ENCODE results near the gene EZH2. TPM values are rescaled to one million over a fixed set of nuclear protein-coding genes. Genes with fewer than 3 reads are reported as not detected.

Gene EZH2
- 28.8 and 29.8 TPM in 2 replicates for polyA plus RNA-seq (2013)

GRCh38 chr7:148884049-148884298 lies at the start of gene EZH2:
EZH2 (minus strand) TSS chr7:148884291; CDS start chr7:148847298, 36,993 bp downstream.
- no peaks in the 10 kb centered on the region for H3K9me3 ChIP-seq (ENCODE audit: insufficient read depth, low read depth, low read length)
- H3K9ac ChIP-seq (ENCODE audit: low read length): peak within 1 kb of the TSS; percentile 96
- H3K79me2 ChIP-seq (ENCODE audit: control insufficient read depth, insufficient read depth, low read length, poor library complexity): peaks cover 15% of the 10 kb centered on the region
- peak within 1 kb of the TSS; percentile 93 for H2AFZ ChIP-seq (ENCODE audit: insufficient read depth, low read length, poor library complexity)
- H2BK5ac ChIP-seq (ENCODE audit: low read depth, low read length, poor library complexity): peak within 1 kb of the TSS; percentile 98
- H4K8ac ChIP-seq (ENCODE audit: low read depth, low read length): peak within 1 kb of the TSS; percentile 90
- peak within 1 kb of the TSS; percentile 93 for H2BK120ac ChIP-seq (ENCODE audit: insufficient read depth, low read length, poor library complexity)
- no peak within 1 kb of the TSS for H3K23ac ChIP-seq (ENCODE audit: low read length)
- peaks cover 0 to 2% of the 10 kb centered on the region in 2 experiments for H3K4me1 ChIP-seq (ENCODE audit: control insufficient read depth in 1 of 2, insufficient read depth in 2 of 2, low read length in 2 of 2)
- peaks cover 16% of the 10 kb centered on the region for H3K79me1 ChIP-seq (ENCODE audit: low read length)
- H3K27ac ChIP-seq (ENCODE audit: low read depth, low read length): peak within 1 kb of the TSS; percentile 96
- H3K4ac ChIP-seq (ENCODE audit: low read depth, low read length): peak within 1 kb of the TSS; percentile 98
- H3K27me3 ChIP-seq (ENCODE audit: insufficient read depth, low read length): no peaks in the 10 kb centered on the region
- H4K12ac ChIP-seq (ENCODE audit: low read depth, low read length): peak within 1 kb of the TSS; percentile 91
- H3K4me3 ChIP-seq (ENCODE audit: low read depth, low read length): peak within 1 kb of the TSS; percentile 94
- peak within 1 kb of the TSS; percentile 95 for H3K18ac ChIP-seq (ENCODE audit: low read length)
- no peak within 1 kb of the TSS for H2BK12ac ChIP-seq (ENCODE audit: low read length)
- H2AK5ac ChIP-seq (ENCODE audit: low read length): peak within 1 kb of the TSS; percentile 7
- peak within 1 kb of the TSS; percentile 90 for H3K14ac ChIP-seq (ENCODE audit: low read length)
- peak within 1 kb of the TSS; percentile 99 for H3K4me2 ChIP-seq (ENCODE audit: low read length)
- H3K36me3 ChIP-seq (ENCODE audit: control insufficient read depth in 1 of 2, insufficient read depth in 2 of 2, low read length in 2 of 2): no peaks in the 10 kb centered on the region
- no CpG with 5 or more reads among the region's 50 CpGs for WGBS (ENCODE audit: extremely low coverage, insufficient coverage, insufficient read length)
- peak within 1 kb of the TSS; percentile 96 for H4K91ac ChIP-seq (ENCODE audit: low read depth, low read length)
- no peak for DNase-seq

DNA sequence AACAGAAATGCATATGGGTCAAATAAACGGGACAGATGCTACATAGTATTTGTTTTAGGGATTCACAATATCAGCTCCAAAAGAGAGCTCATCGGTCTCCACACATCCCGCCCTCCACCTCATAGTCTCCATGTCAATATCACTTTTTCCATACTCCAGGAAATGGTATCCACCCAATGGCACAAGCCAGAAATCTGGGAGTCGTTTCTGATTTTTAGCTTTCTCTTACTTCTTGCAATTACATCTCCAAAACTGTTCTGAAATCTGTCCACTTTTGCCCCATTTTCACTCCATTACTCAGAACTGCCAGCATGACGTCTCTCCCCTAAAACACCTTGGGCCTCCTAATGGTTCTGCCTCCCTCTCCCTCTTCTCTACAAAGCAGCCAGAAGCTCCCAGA lies 47.4 kb upstream of the EZH2 start:
- no peak for DNase-seq
- no peak overlapping the region for H3K4ac ChIP-seq (ENCODE audit: low read depth, low read length)
- H3K9ac ChIP-seq (ENCODE audit: low read length): no peak overlapping the region
- H3K27me3 ChIP-seq (ENCODE audit: insufficient read depth, low read length): no peaks in the 10 kb centered on the region
- H3K4me3 ChIP-seq (ENCODE audit: low read depth, low read length): no peak overlapping the region
- H3K79me2 ChIP-seq (ENCODE audit: control insufficient read depth, insufficient read depth, low read length, poor library complexity): no peaks in the 10 kb centered on the region
- no peak overlapping the region for H2AK5ac ChIP-seq (ENCODE audit: low read length)
- H3K4me1 ChIP-seq (ENCODE audit: control insufficient read depth in 1 of 2, insufficient read depth in 2 of 2, low read length in 2 of 2): no peaks in the 10 kb centered on the region
- no CpG with 5 or more reads among the region's 5 CpGs for WGBS (ENCODE audit: extremely low coverage, insufficient coverage, insufficient read length)
- H4K8ac ChIP-seq (ENCODE audit: low read depth, low read length): no peak overlapping the region
- H3K4me2 ChIP-seq (ENCODE audit: low read length): no peak overlapping the region
- H3K14ac ChIP-seq (ENCODE audit: low read length): no peak overlapping the region
- H4K91ac ChIP-seq (ENCODE audit: low read depth, low read length): no peak overlapping the region
- no peak overlapping the region for H2BK12ac ChIP-seq (ENCODE audit: low read length)
- H3K27ac ChIP-seq (ENCODE audit: low read depth, low read length): no peak overlapping the region
- H3K36me3 ChIP-seq (ENCODE audit: control insufficient read depth in 1 of 2, insufficient read depth in 2 of 2, low read length in 2 of 2): no peaks in the 10 kb centered on the region
- no peak overlapping the region for H2AFZ ChIP-seq (ENCODE audit: insufficient read depth, low read length, poor library complexity)
- no peak overlapping the region for H2BK120ac ChIP-seq (ENCODE audit: insufficient read depth, low read length, poor library complexity)
- H2BK5ac ChIP-seq (ENCODE audit: low read depth, low read length, poor library complexity): no peak overlapping the region
- no peaks in the 10 kb centered on the region for H3K9me3 ChIP-seq (ENCODE audit: insufficient read depth, low read depth, low read length)
- H4K12ac ChIP-seq (ENCODE audit: low read depth, low read length): no peak overlapping the region
- no peaks in the 10 kb centered on the region for H3K79me1 ChIP-seq (ENCODE audit: low read length)
- no peak overlapping the region for H3K18ac ChIP-seq (ENCODE audit: low read length)
- no peak overlapping the region for H3K23ac ChIP-seq (ENCODE audit: low read length)

DNA sequence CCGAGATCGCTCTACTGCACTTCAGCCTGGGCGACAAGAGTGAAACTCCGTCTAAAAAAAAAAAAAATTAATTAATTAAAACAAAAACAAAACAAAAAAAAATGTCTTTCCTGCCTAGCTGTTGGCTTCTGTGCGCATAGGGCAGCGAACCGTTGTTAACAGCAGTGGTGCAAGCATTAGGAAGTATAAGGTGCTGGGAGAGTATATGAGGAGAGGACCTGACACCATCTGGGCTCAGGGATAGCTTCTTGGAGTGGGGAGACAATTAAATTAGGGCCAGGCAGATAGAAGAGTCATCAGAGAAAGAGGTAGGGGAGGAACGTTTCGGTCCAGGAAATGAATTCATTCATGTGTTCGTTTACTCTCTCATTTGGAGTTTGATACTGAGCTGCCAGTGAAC lies 46.2 kb upstream of the EZH2 start:
- WGBS (ENCODE audit: extremely low coverage, insufficient coverage, insufficient read length): no CpG with 5 or more reads among the region's 10 CpGs

DNA sequence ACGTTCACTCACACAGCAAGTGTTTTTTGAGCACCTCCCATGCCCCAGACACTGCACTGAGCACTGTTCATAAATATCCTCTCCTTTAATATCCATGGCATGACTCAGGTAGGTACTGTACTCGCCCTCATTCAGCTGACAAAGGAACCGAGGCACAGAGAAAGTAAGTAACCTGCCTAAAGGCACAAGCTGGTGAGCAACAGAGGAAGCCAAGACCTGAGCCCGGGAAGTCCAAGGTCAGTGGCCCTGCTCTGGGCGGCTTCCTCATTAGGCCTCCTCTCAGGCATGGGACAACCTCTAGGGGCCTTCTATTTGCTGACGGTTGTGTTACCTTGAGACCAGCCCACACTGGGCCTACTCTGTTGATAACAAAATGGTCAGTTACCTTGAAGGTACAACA lies 45.1 kb upstream of the EZH2 start:
- Histone ChIP-seq H2AK5ac (ENCODE audit: low read length) (no peak overlapping the region), H3K4me2 (ENCODE audit: low read length) (no peak overlapping the region), H3K23ac (ENCODE audit: low read length) (no peak overlapping the region), H4K12ac (ENCODE audit: low read depth, low read length) (no peak overlapping the region), H4K8ac (ENCODE audit: low read depth, low read length) (no peak overlapping the region), H3K18ac (ENCODE audit: low read length) (no peak overlapping the region), H3K9me3 (ENCODE audit: insufficient read depth, low read depth, low read length) (peaks cover 1% of the 10 kb centered on the region), H3K36me3 (ENCODE audit: control insufficient read depth in 1 of 2, insufficient read depth in 2 of 2, low read length in 2 of 2) (no peaks in the 10 kb centered on the region), H3K4ac (ENCODE audit: low read depth, low read length) (no peak overlapping the region), H3K27ac (ENCODE audit: low read depth, low read length) (no peak overlapping the region), H4K91ac (ENCODE audit: low read depth, low read length) (no peak overlapping the region), H3K79me2 (ENCODE audit: control insufficient read depth, insufficient read depth, low read length, poor library complexity) (no peaks in the 10 kb centered on the region), H2BK5ac (ENCODE audit: low read depth, low read length, poor library complexity) (no peak overlapping the region), H3K9ac (ENCODE audit: low read length) (no peak overlapping the region), H2BK12ac (ENCODE audit: low read length) (no peak overlapping the region), H3K79me1 (ENCODE audit: low read length) (no peaks in the 10 kb centered on the region), H3K4me1 (ENCODE audit: control insufficient read depth in 1 of 2, insufficient read depth in 2 of 2, low read length in 2 of 2) (no peaks in the 10 kb centered on the region), H3K14ac (ENCODE audit: low read length) (no peak overlapping the region), H3K4me3 (ENCODE audit: low read depth, low read length) (no peak overlapping the region), H2BK120ac (ENCODE audit: insufficient read depth, low read length, poor library complexity) (no peak overlapping the region), H3K27me3 (ENCODE audit: insufficient read depth, low read length) (no peaks in the 10 kb centered on the region), H2AFZ (ENCODE audit: insufficient read depth, low read length, poor library complexity) (no peak overlapping the region)
- DNase-seq: no peak
- no CpG with 5 or more reads among the region's 6 CpGs for WGBS (ENCODE audit: extremely low coverage, insufficient coverage, insufficient read length)

More for the DNA sequence above, 46.2 kb upstream of the EZH2 start:
- H3K18ac ChIP-seq (ENCODE audit: low read length): no peak overlapping the region
- no peak overlapping the region for H2AFZ ChIP-seq (ENCODE audit: insufficient read depth, low read length, poor library complexity)
- no peak for DNase-seq
- H3K79me2 ChIP-seq (ENCODE audit: control insufficient read depth, insufficient read depth, low read length, poor library complexity): no peaks in the 10 kb centered on the region
- H2BK5ac ChIP-seq (ENCODE audit: low read depth, low read length, poor library complexity): no peak overlapping the region
- H4K8ac ChIP-seq (ENCODE audit: low read depth, low read length): no peak overlapping the region
- no peaks in the 10 kb centered on the region for H3K27me3 ChIP-seq (ENCODE audit: insufficient read depth, low read length)
- no peak overlapping the region for H2BK12ac ChIP-seq (ENCODE audit: low read length)
- H3K79me1 ChIP-seq (ENCODE audit: low read length): no peaks in the 10 kb centered on the region
- no peak overlapping the region for H3K23ac ChIP-seq (ENCODE audit: low read length)
- no peak overlapping the region for H3K4ac ChIP-seq (ENCODE audit: low read depth, low read length)
- H3K4me3 ChIP-seq (ENCODE audit: low read depth, low read length): no peak overlapping the region
- no peak overlapping the region for H2AK5ac ChIP-seq (ENCODE audit: low read length)
- H3K36me3 ChIP-seq (ENCODE audit: control insufficient read depth in 1 of 2, insufficient read depth in 2 of 2, low read length in 2 of 2): no peaks in the 10 kb centered on the region
- no peak overlapping the region for H3K4me2 ChIP-seq (ENCODE audit: low read length)
- no peak overlapping the region for H3K27ac ChIP-seq (ENCODE audit: low read depth, low read length)
- H3K9ac ChIP-seq (ENCODE audit: low read length): no peak overlapping the region
- no peak overlapping the region for H2BK120ac ChIP-seq (ENCODE audit: insufficient read depth, low read length, poor library complexity)
- H3K4me1 ChIP-seq (ENCODE audit: control insufficient read depth in 1 of 2, insufficient read depth in 2 of 2, low read length in 2 of 2): no peaks in the 10 kb centered on the region
- H3K14ac ChIP-seq (ENCODE audit: low read length): no peak overlapping the region
- peaks cover 1% of the 10 kb centered on the region for H3K9me3 ChIP-seq (ENCODE audit: insufficient read depth, low read depth, low read length)
- H4K12ac ChIP-seq (ENCODE audit: low read depth, low read length): no peak overlapping the region
- H4K91ac ChIP-seq (ENCODE audit: low read depth, low read length): no peak overlapping the region
